ENCODE measurements around the gene WIPI1.

GRCh38 chr17:68437979-68438822, 19.1 kb downstream of the WIPI1 start:
- no peak for TF ChIP-seq CTCF (IDR thresholded peaks at IDR 0.05)
- no peak for TF ChIP-seq POLR2AphosphoS5 (IDR thresholded peaks at IDR 0.05)
- TF ChIP-seq POLR2A (IDR thresholded peaks at IDR 0.05): no peak

All from prostate gland (tissue), 2 donors.